Rectal smooth muscle tissue (tissue), 1 donor: Measurements from ENCODE around the gene EIF4A3.

Experiments used
- H3K27ac ChIP-seq: one replicate; pipeline ENCODE4 v1.7.0; 2013; ENCODE audit warnings: low read depth, low read length, inconsistent platforms
- H3K27me3 ChIP-seq: one replicate; pipeline ENCODE4 v1.7.0; 2013; ENCODE audit warnings: low read length; ENCODE audit not compliant: control insufficient read depth, insufficient read depth
- H3K36me3 ChIP-seq: one replicate; pipeline ENCODE4 v1.7.0; 2013; ENCODE audit warnings: low read length; ENCODE audit not compliant: control insufficient read depth, insufficient read depth
- H3K4me1 ChIP-seq: one replicate; pipeline ENCODE4 v1.7.0; 2013; ENCODE audit warnings: low read length; ENCODE audit not compliant: control insufficient read depth, insufficient read depth
- H3K4me3 ChIP-seq: one replicate; pipeline ENCODE4 v1.7.0; 2013; ENCODE audit warnings: low read length
- H3K9ac ChIP-seq: one replicate; pipeline ENCODE4 v1.7.0; 2013; ENCODE audit warnings: low read length

Gene EIF4A3

DNA sequence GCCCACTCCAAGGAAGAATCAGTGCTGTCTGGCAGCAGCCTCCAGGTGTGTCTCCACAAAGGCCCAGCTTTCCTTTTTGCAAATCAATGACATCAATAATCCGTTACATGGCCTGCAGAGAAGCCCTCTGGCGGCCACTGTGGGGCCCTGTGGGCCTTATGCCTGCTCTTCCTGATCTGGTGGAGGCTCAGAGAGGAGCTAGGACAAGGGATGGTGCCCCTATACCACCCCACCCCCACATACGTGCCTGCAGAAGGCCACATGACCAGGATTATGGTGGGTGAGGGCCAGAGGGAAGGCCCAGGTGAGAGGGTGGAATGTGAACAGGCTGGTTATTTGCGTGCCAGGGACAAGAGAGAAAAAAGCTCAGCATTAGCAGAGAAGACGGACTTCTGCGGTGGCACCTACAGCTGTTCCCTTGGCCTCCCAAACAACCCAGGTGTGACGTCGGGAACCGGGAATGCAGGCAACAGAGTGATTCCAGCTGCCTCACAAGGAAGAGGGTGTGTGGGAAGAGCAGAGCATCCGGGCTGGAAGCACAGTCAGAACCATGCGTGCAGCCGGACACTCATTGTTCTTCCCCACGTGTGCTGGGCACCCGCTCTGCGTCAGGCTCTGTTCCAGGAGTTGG is 22.5 kb downstream of the EIF4A3 start:
- no peak overlapping the region for H3K27ac ChIP-seq
- no peaks in the 10 kb centered on the region for H3K4me1 ChIP-seq
- H3K4me3 ChIP-seq, result no peak overlapping the region
- H3K36me3 ChIP-seq, result no peaks in the 10 kb centered on the region
- H3K9ac ChIP-seq, result no peak overlapping the region
- H3K27me3 ChIP-seq, result peaks cover 3% of the 10 kb centered on the region

- H3K9ac ChIP-seq, result no peak overlapping the region
- no peak overlapping the region for H3K27ac ChIP-seq
- no peaks in the 10 kb centered on the region for H3K4me1 ChIP-seq
- H3K36me3 ChIP-seq, result no peaks in the 10 kb centered on the region
- H3K4me3 ChIP-seq, result no peak overlapping the region
- peaks cover 3% of the 10 kb centered on the region for H3K27me3 ChIP-seq
Measured at GRCh38 chr17:80123791-80124190, 23.1 kb downstream of the EIF4A3 start.

DNA sequence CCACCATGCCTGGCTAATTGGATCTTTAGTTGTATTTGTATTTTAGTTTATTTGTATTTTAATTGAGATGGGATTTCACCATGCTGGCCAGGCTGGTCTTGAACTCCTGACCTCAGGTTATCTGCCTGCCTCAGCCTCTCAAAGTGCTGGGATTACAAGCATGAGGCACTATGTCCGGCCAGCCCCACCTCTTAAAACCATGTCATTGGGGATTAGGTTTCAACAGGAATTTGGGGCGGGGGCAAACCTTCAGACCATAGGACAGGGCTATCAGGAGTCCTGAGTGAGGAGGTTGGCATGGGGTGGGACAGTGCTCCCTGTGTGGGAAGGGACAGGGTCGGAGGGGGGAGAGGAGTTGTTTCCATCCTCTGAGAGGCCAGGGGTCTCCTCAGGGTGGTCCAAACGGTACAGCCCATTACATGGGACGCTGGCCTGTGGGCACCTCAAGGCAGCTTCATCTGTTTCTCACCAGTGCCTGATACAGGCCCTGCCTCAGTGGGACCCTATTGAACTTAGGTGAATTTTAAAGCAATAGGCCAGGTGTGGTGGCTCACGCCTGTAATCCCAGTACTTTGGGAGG is 23.9 kb downstream of the EIF4A3 start:
- no peaks in the 10 kb centered on the region for H3K36me3 ChIP-seq
- H3K27me3 ChIP-seq, result peaks cover 3% of the 10 kb centered on the region
- no peaks in the 10 kb centered on the region for H3K4me1 ChIP-seq
- no peak overlapping the region for H3K27ac ChIP-seq
- no peak overlapping the region for H3K9ac ChIP-seq
- no peak overlapping the region for H3K4me3 ChIP-seq

DNA sequence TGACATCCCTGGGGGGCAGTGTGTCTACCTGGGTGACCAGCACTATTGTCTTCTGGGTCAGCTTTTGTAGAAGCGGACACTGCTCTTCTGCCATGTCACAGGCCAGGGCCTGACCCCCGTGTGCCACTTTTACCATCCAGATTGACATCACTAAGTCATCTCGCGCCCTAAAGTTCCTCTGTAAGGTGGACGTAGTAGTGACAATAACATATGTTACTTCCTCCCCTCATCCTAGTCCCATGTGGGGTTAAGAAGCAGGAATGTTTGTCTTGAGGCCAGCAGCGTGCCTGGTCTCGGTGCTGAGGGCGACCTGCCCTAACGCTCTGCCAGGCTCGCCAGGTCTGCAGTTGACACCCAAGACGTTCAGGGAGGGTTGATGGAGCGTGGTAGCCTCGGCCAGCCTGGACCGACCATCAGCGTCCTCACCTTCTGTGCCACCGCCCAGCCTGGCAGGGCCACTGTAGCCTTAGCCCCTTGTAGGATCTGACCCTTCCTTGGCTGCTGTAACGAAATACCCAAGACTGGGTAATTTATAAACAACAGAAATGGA is 24.8 kb downstream of the EIF4A3 start:
- no peaks in the 10 kb centered on the region for H3K36me3 ChIP-seq
- H3K27ac ChIP-seq, result no peak overlapping the region
- H3K9ac ChIP-seq, result no peak overlapping the region
- no peaks in the 10 kb centered on the region for H3K4me1 ChIP-seq
- H3K27me3 ChIP-seq, result peaks cover 3% of the 10 kb centered on the region
- H3K4me3 ChIP-seq, result no peak overlapping the region

- Histone ChIP-seq H3K27ac (no peak overlapping the region), H3K36me3 (no peaks in the 10 kb centered on the region), H3K4me1 (no peaks in the 10 kb centered on the region), H3K4me3 (no peak overlapping the region), H3K9ac (no peak overlapping the region), H3K27me3 (peaks cover 3% of the 10 kb centered on the region)
Measured at GRCh38 chr17:80119839-80120238, 27.1 kb downstream of the EIF4A3 start.

- Histone ChIP-seq H3K4me1 (no peaks in the 10 kb centered on the region), H3K27me3 (peaks cover 3% of the 10 kb centered on the region), H3K4me3 (no peak overlapping the region), H3K36me3 (no peaks in the 10 kb centered on the region), H3K27ac (no peak overlapping the region), H3K9ac (no peak overlapping the region)
Measured at GRCh38 chr17:80119271-80119791, 27.6 kb downstream of the EIF4A3 start.

DNA sequence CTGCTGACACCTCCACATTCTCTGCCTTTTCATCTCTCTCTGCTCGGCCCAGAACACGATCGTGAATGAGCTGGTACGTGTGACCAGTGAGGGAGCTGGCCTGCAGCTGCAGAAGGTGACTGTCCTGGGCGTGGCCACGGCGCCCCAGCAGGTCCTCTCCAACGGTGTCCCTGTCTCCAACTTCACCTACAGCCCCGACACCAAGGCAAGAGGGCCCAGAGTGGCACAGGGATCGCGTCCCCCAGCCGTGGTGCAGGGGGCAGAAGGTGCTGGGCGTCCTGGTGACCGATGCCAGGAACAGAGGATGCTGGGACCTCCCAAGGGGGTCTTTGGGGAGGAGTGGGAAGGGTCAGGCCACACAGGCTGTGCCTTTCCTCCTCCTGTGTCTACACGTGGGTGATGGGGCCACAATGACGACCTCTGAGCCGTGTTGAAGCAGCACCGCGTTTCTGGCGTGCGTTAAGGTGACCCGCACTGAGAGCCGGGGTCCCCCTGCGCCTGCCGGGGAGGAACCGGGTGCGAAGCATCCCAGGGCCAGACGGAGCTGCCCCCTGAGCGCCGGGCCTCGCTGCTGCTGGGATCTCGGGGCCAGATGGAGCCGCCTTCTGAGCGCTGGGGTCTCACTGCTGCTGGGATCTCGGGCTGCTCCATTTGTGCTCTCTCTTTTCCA is 28.2 kb downstream of the EIF4A3 start:
- Histone ChIP-seq H3K36me3 (no peaks in the 10 kb centered on the region), H3K4me3 (no peak overlapping the region)

DNA sequence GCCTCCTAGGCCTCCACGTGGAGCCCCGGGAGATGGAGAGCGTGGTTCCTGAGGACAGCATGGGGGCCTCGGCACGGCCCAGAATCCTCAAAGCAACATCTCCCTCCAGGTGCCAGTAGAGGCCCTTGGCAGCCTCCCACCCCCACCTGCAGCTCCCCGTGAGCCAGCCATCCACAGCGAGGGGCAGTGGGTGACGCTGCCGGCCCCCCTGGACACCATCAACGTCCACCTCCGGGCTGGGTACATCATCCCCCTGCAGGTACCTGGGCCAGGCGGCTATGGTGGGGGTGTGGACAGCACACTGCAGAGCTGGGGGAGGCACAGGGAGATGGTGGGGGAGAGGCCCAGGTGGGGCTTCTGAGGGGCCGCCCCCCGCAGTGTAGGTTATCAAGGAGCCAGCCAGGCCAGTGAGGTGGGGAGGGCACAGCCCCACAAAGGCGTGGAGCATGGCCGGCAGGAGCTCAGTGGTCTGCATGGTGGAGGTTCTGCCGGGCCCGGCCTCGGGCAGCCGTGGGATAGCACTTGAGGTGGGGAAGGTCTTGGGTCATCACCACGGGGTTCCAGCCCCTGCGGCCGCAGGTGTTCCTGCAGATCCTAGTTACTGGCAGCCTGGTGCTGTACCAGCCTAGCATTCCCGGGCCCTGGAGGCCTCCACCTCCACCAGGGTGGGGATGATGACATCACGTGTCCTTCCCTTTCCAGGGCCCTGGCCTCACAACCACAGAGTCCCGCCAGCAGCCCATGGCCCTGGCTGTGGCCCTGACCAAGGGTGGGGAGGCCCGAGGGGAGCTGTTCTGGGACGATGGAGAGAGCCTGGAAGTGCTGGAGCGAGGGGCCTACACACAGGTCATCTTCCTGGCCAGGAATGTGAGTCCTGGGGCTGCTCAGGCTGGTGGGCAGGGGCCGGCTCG is 29.2 kb downstream of the EIF4A3 start:
- Histone ChIP-seq H3K27ac (no peak overlapping the region), H3K4me1 (no peaks in the 10 kb centered on the region), H3K36me3 (no peaks in the 10 kb centered on the region), H3K9ac (no peak overlapping the region), H3K27me3 (no peaks in the 10 kb centered on the region), H3K4me3 (no peak overlapping the region)

More for the DNA sequence above, 28.2 kb downstream of the EIF4A3 start:
- no peak overlapping the region for H3K9ac ChIP-seq
- no peaks in the 10 kb centered on the region for H3K4me1 ChIP-seq
- H3K27me3 ChIP-seq, result peaks cover under 1% of the 10 kb centered on the region
- no peak overlapping the region for H3K27ac ChIP-seq

GRCh38 chr17:80116921-80117380 is 30.0 kb downstream of the EIF4A3 start:
- H3K4me1 ChIP-seq, result no peaks in the 10 kb centered on the region
- H3K9ac ChIP-seq, result no peak overlapping the region
- no peaks in the 10 kb centered on the region for H3K27me3 ChIP-seq
- H3K4me3 ChIP-seq, result no peak overlapping the region
- no peak overlapping the region for H3K27ac ChIP-seq
- H3K36me3 ChIP-seq, result no peaks in the 10 kb centered on the region

DNA sequence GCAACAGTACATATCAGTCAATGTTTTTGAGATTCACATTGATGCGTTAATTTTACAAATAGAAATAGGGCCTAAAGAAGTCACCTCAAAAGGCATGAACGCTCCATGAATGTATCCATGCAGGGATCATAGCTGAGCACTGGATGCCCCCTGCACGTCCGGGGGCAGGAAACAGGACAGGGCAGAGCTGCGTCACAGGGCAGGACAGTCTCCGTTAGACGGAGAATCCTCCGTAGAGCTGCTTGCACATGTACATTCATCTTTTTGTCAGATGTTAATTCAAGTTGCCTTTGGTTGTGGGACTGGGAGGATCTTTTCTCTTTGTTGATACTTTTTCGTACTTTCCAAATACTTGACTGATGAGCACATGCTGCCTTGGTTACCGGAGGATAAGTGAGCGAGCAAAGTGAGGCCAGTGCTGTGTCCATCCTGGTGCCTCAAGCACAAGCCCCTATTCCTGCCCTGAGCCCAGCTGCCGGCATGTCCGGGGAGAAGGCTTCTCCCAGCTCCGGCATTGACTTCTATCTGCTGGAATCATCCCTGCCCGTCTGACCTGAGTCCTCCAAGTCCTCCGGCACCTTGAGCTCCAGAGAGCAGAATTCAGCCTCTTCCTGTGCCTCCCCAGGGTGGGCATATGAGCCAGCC is 30.5 kb downstream of the EIF4A3 start:
- no peaks in the 10 kb centered on the region for H3K36me3 ChIP-seq
- H3K27me3 ChIP-seq, result no peaks in the 10 kb centered on the region
- H3K27ac ChIP-seq, result no peak overlapping the region
- H3K4me1 ChIP-seq, result no peaks in the 10 kb centered on the region
- H3K4me3 ChIP-seq, result no peak overlapping the region
- no peak overlapping the region for H3K9ac ChIP-seq

- Histone ChIP-seq H3K4me3 (no peak overlapping the region), H3K27me3 (no peaks in the 10 kb centered on the region), H3K9ac (no peak overlapping the region), H3K4me1 (no peaks in the 10 kb centered on the region), H3K27ac (no peak overlapping the region), H3K36me3 (no peaks in the 10 kb centered on the region)
Measured at GRCh38 chr17:80115159-80115558, 31.8 kb downstream of the EIF4A3 start.
